GM12873 (cell line): Measurements from ENCODE around the gene NPAT.

Experiments
- TF ChIP-seq, protein P1 (sequence below): IDR thresholded peaks from 2 replicates; pipeline ENCODE4 v1.5.1; 2012; ENCODE audit warnings: low read depth, mild to moderate bottlenecking, moderate library complexity, low read length, control low read depth; ENCODE audit not compliant: insufficient read depth; ENCODE audit errors: missing control alignments

The NPAT gene

GRCh38 chr11:108125096-108125495 is 97.3 kb downstream of the NPAT start:
- TF ChIP-seq, protein P1, sequence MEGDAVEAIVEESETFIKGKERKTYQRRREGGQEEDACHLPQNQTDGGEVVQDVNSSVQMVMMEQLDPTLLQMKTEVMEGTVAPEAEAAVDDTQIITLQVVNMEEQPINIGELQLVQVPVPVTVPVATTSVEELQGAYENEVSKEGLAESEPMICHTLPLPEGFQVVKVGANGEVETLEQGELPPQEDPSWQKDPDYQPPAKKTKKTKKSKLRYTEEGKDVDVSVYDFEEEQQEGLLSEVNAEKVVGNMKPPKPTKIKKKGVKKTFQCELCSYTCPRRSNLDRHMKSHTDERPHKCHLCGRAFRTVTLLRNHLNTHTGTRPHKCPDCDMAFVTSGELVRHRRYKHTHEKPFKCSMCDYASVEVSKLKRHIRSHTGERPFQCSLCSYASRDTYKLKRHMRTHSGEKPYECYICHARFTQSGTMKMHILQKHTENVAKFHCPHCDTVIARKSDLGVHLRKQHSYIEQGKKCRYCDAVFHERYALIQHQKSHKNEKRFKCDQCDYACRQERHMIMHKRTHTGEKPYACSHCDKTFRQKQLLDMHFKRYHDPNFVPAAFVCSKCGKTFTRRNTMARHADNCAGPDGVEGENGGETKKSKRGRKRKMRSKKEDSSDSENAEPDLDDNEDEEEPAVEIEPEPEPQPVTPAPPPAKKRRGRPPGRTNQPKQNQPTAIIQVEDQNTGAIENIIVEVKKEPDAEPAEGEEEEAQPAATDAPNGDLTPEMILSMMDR = no peak

GRCh38 chr11:108122166-108122628 is 100.2 kb downstream of the NPAT start:
- TF ChIP-seq, protein P1 = no peak

DNA sequence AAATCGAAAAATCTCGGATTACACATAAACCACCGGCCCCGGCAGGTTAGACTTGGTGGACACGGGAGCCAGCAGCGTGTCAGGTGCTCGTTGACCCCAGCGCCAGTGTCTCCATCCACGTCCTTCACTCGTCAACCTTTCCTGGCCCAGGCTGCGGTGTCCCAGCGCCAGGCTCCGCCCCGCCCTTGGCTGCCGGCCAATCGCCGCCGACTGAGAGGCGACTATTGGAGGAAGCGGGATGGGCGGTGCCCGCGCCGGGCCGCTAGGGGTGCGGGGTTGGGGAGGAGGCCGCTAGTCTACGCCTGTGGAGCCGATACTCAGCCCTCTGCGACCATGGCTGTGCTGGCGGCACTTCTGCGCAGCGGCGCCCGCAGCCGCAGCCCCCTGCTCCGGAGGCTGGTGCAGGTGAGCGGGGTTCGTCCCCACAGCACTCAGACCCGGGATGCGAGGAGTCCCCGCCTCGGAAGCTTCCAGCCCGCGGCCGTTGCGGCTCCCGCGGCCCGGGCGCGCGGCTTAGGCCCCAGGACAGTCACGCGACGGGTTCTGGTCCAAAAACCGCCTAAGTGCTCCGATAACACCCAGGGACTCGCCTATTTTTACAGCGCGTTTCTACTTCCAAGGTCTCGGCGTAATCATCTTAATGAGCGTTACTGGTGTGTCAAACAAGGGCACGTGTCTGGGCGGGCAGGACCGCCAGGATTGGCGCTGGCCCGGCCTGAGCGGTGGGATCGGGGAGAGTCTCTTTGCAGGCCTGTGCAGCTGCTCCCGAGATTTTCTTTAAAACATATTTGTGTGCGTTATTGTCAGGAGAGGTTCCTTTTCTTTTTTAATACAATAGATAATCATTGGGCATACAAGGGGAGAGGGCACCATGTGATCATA is 100.9 kb downstream of the NPAT start, which contains the start of gene ACAT1:
TSS of gene ACAT1 (plus strand) at position 294 of the 882 bp plus-strand sequence. CDS start at position 334, 40 bp downstream.
- TF ChIP-seq, protein P1 = peak; percentile 37

- TF ChIP-seq, protein P1 = peak; percentile 54
Measured at GRCh38 chr11:108117746-108118371, 104.6 kb downstream of the NPAT start.

DNA sequence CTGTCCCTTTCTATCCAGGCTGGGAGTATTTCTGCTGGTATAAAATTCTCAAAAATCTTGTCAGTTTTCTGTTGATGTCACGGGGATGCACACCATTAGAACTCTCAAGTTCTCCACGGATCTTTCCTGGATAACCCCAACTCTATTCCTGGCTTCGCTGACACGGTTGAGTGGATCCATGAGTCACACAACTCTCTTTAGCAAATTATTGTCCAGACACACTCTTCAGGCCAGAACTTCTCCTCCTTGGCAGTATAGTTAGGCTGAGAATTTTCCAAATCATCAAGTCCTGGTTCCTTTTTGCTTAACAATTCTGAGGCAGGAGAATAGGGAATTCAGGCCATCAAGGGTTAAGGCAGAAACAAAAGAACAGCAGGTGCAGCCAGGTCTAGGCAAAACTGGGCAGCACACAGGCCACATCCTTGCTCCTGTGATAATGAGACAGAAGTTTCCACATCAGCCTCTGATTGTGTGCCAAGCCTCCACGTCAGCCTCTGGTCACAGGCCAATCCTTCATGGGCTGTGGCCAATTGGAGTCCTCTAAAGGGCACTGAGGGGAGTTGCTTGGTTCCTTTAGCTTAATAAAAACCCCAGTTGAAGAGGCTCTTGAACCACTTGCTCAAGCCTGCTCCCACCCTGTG is 106.8 kb downstream of the NPAT start:
- TF ChIP-seq, protein P1 = no peak

- TF ChIP-seq, protein P1 = no peak
Measured at GRCh38 chr11:108112057-108112456, 110.4 kb downstream of the NPAT start.

- TF ChIP-seq, protein P1 = peak; percentile 13
Measured at GRCh38 chr11:108111126-108111525, 111.3 kb downstream of the NPAT start.
